Coronary artery (tissue), 2 donors: Measurements from ENCODE around the gene NDUFB2.
A peak's percentile ranks its signal among the peaks of the same experiment; 100 is the strongest.

Experiments used
- DNase-seq: peaks from one replicate; pipeline ENCODE4 v3.0.0-alpha.2; 2017; ENCODE audit warnings: low spot score
- H3K27ac ChIP-seq, 2 donors: fragments of 200-600 bp; sonication (generic); one replicate each; pipeline ENCODE4 v1.5.1; 2016 to 2019
- H3K4me3 ChIP-seq: fragments of 200-600 bp; sonication (generic); 2 replicates; pipeline ENCODE4 v1.5.1; 2016; ENCODE audit warnings: mild to moderate bottlenecking, moderate library complexity
- CTCF ChIP-seq: fragments of 200-600 bp; sonication (generic); IDR thresholded peaks from one replicate; pipeline ENCODE4 v1.5.1; 2019; ENCODE audit warnings: antibody characterized with exemption

NDUFB2 gene

GRCh38 chr7:140696680-140697446, at the start of gene NDUFB2:
NDUFB2 (plus strand) TSS chr7:140696708; CDS start chr7:140696745, 37 bp downstream.
- Histone ChIP-seq H3K4me3 (peak within 1 kb of the TSS; percentile 83), H3K27ac (peak within 1 kb of the TSS; percentile 85 to 90)
- peak; percentile 96 for DNase-seq
- no peak for TF ChIP-seq CTCF

DNA sequence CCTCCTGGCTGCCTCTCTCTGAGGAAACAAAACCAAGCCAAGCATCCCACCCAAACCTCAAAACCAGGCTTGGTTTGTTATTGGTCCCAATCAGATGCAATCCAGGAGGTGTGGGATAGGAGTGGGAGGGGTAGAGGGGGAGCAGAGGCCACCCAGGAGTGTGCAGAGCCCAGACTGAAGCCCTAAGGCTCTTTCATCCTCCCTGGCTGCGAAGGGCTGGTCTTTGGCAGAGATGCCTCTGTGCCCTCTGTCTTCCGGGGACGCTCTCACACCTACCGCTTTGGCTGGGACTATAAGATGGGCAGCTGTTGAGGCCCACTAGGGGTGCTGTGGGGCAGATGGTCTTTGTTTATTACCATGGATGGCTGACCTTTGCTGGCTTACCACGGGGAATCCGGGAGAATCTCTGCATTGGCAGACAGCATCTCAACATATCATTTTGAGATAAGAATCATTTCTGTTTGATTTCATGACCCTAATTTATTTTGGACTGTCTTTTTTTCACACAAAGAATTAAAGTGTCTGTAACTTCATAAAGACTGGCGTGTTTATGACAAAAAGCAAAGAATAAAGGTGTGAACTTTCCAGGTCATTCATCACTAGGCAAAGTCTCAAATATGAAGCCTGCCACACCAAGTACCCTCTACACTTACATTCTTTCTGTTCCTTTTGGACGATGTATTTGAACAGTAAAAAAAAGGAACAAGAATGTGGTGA, 49.4 kb upstream of the NDUFB2 start:
- peak; percentile 18 for TF ChIP-seq CTCF
- H3K27ac ChIP-seq: no peak overlapping the region
- no peak for DNase-seq

DNA sequence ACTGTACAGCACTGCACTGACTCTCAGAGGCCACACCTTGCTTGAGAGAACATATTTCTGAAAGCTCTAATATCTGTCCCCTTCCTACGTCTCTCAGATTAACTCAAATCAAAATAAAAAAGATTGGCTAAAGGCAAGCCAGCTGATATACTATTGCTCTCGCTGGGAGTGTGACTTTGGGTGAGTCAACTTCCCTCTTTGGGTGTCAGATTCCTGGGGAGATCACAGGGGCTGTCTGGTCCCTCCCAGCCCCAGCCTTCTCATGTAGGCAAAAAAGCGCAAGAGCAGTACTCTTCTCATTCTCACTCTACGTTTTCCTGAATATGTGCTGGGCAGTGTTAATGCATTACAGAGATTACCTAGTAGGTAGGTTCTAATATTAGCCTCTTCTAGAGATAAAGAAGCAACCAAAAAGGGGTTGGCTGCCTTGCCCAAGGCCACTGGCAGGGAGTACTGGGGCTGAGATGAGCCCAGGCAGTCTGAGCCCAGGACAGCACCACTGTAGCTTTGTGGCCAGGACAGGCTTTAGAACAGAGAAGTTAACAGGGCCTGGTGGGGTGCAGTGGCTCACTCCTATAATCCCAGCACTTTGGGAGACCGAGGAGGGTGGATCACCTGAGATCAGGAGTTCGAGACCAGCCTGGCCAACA, 46.8 kb upstream of the NDUFB2 start:
- H3K27ac ChIP-seq: no peak overlapping the region
- TF ChIP-seq CTCF: no peak
- no peak for DNase-seq
- no peak overlapping the region for H3K4me3 ChIP-seq

More for the DNA sequence above, 49.4 kb upstream of the NDUFB2 start:
- no peak overlapping the region for H3K4me3 ChIP-seq

- Histone ChIP-seq H3K4me3 (no peak overlapping the region), H3K27ac (no peak overlapping the region)
- no peak for TF ChIP-seq CTCF
- no peak for DNase-seq
Observed at GRCh38 chr7:140650367-140650766, 46.1 kb upstream of the NDUFB2 start.

DNA sequence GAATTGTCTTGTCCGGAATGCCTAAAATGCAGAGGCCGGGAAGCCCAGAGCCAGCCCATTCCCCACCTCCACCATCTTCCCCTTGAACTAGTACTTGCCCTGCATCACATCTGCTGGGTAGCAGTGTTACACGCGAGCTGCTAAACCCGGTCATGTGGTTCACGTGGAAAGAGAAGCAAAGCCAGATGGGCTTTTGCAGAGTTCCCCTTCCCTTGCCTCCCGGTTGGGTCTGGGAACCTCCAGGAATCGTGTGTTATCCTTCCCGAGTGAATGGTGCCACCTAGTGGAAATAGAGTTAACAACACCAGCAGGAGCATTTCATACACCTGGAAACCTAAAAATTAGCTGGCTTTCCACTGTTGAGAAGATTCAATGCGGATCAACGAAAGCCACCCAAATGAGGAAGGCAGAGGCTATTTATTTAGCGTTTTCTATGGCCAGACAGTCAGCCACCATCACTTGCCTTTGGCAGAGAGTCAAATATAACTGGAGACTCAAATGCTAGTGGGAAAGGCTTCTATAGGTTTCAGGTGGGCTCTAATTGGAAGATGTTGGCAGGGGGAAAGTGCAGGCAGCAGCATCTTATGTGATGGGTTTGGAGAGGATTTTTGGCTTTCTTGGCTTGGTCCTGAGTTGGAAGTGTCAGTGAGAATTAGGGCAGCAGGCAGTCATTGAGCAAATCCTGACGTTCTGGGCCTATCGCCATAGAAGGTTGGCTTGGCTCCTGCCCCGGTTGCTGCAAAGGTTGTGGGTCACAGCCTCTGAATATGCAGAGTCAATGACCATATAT, 43.0 kb upstream of the NDUFB2 start:
- Histone ChIP-seq H3K4me3 (no peak overlapping the region), H3K27ac (no peak overlapping the region)
- no peak for DNase-seq
- TF ChIP-seq CTCF: peak; percentile 94

DNA sequence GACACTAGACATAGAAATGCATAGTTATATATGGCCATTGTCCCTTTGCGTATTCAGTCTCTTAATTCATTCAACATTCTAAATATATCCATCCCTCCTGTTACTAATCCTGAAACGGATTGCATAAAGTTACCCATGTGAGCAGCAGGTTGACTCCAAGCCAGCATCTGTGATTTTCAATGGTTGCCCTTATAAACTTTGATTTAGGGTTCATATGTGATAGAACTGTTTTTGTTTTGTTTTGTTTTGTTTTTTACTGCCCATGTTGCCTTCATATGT, 42.5 kb upstream of the NDUFB2 start:
- Histone ChIP-seq H3K4me3 (no peak overlapping the region), H3K27ac (no peak overlapping the region)
- no peak for DNase-seq
- TF ChIP-seq CTCF: no peak
